ENCODE measurements around the gene RBMS3.

- TF ChIP-seq CTCF (IDR thresholded peaks at IDR 0.05) (no peak), POLR2A (IDR thresholded peaks at IDR 0.05) (no peak)
Measured at GRCh38 chr3:29690686-29691353, 409.9 kb downstream of the RBMS3 start.
